Astrocyte (in vitro differentiated cells and primary cell): ENCODE results near the gene PGD. TPM values are rescaled to one million over a fixed set of nuclear protein-coding genes. Genes with fewer than 3 reads are reported as not detected.

ENCODE experiments used
- DNase-seq: peaks from one replicate; pipeline ENCODE4 v3.0.0-alpha.2; 2010; ENCODE audit warnings: low read depth
- FAIRE-seq: peaks from 2 replicates; lab custom pipeline; 2011; peaks lifted over from hg19 to GRCh38; lab: Jason Lieb, UNC
- H2AFZ ChIP-seq: 2 replicates; pipeline ENCODE4 v1.6.0; 2012; ENCODE audit warnings: low read depth, low read length, inconsistent platforms
- H3K27ac ChIP-seq: 2 replicates; pipeline ENCODE4 v1.5.1; 2011; ENCODE audit warnings: low read depth, low read length, inconsistent platforms
- H3K27me3 ChIP-seq: 2 replicates; pipeline ENCODE4 v1.6.0; 2011; ENCODE audit warnings: low read length, inconsistent platforms; ENCODE audit not compliant: insufficient read depth
- H3K36me3 ChIP-seq: 2 replicates; pipeline ENCODE4 v1.5.1; 2011; ENCODE audit warnings: low read length, inconsistent platforms; ENCODE audit not compliant: insufficient read depth
- H3K4me1 ChIP-seq: 2 replicates; pipeline ENCODE4 v1.5.1; 2011; ENCODE audit warnings: low read length, inconsistent platforms; ENCODE audit not compliant: insufficient read depth
- H3K4me2 ChIP-seq: 2 replicates; pipeline ENCODE4 v1.6.0; 2012; ENCODE audit warnings: low read length, inconsistent platforms
- H3K4me3 ChIP-seq: 2 replicates; pipeline ENCODE4 v1.5.1; 2011; ENCODE audit warnings: low read depth, mild to moderate bottlenecking, low read length, inconsistent platforms; ENCODE audit not compliant: insufficient read depth
- H3K79me2 ChIP-seq: 2 replicates; pipeline ENCODE4 v1.6.0; 2012; ENCODE audit warnings: mild to moderate bottlenecking, low read length, inconsistent platforms; ENCODE audit not compliant: insufficient read depth
- H3K9ac ChIP-seq: 2 replicates; pipeline ENCODE4 v1.6.0; 2012; ENCODE audit warnings: mild to moderate bottlenecking, low read length, inconsistent platforms
- H3K9me3 ChIP-seq: 2 replicates; pipeline ENCODE4 v1.5.1; 2012; ENCODE audit warnings: low read depth, mild to moderate bottlenecking, low read length, inconsistent platforms; ENCODE audit not compliant: insufficient read depth
- H4K20me1 ChIP-seq: 2 replicates; pipeline ENCODE4 v1.6.0; 2012; ENCODE audit warnings: low read length, inconsistent platforms; ENCODE audit not compliant: insufficient read depth
- H3K27ac Mint-ChIP-seq: one replicate; pipeline ENCODE4 v1.8.0; 2021; ENCODE audit warnings: mild to moderate bottlenecking, mixed read lengths; ENCODE audit not compliant: unreplicated experiment
- H3K27me3 Mint-ChIP-seq: one replicate; pipeline ENCODE4 v1.8.0; 2021; ENCODE audit warnings: low read depth, mixed read lengths; ENCODE audit not compliant: unreplicated experiment
- H3K36me3 Mint-ChIP-seq: one replicate; pipeline ENCODE4 v1.8.0; 2021; ENCODE audit warnings: low read depth, mixed read lengths; ENCODE audit not compliant: unreplicated experiment
- H3K4me1 Mint-ChIP-seq: one replicate; pipeline ENCODE4 v1.8.0; 2021; ENCODE audit warnings: low read depth, mixed read lengths; ENCODE audit not compliant: unreplicated experiment
- H3K4me3 Mint-ChIP-seq: one replicate; pipeline ENCODE4 v1.8.0; 2021; ENCODE audit warnings: mild to moderate bottlenecking, moderate library complexity, mixed read lengths; ENCODE audit not compliant: unreplicated experiment
- H3K9me3 Mint-ChIP-seq: one replicate; pipeline ENCODE4 v1.8.0; 2021; ENCODE audit warnings: mild to moderate bottlenecking, mixed read lengths; ENCODE audit not compliant: unreplicated experiment
- CTCF ChIP-seq: IDR thresholded peaks from 2 replicates; pipeline ENCODE4 v1.5.1; 2011; ENCODE audit warnings: low read depth, mild to moderate bottlenecking, inconsistent platforms, low read length, moderate library complexity; ENCODE audit not compliant: insufficient read depth
- EZH2 ChIP-seq: IDR thresholded peaks from 2 replicates; pipeline ENCODE4 v1.6.1; 2012; ENCODE audit warnings: mild to moderate bottlenecking, low read length, inconsistent platforms; ENCODE audit not compliant: insufficient read depth
- total RNA-seq: library from RNA; stranded (reverse); gene quantifications from 2 replicates; pipeline ENCODE4 v1.2.1, GENCODE V29; 2021

The PGD gene
- total RNA-seq, 1 donor from 2014 or later: 224 TPM

GRCh38 chr1:10449751-10450150 is 50.9 kb downstream of the PGD start, which contains the start of gene CORT:
CORT (plus strand) TSS chr1:10450031; CDS start chr1:10450224, 193 bp downstream.
- no peak within 1 kb of the TSS for H3K4me3 ChIP-seq
- H3K36me3 ChIP-seq: no peaks in the 10 kb centered on the region
- H3K9ac ChIP-seq: no peak within 1 kb of the TSS
- H3K27ac Mint-ChIP-seq: no peak within 1 kb of the TSS
- TF ChIP-seq EZH2 (no peak), CTCF (no peak)
- no peak within 1 kb of the TSS for H3K27ac ChIP-seq
- H3K4me1 Mint-ChIP-seq: peaks cover 7% of the 10 kb centered on the region
- H3K9me3 Mint-ChIP-seq: no peaks in the 10 kb centered on the region
- no peaks in the 10 kb centered on the region for H3K79me2 ChIP-seq
- no peak within 1 kb of the TSS for H2AFZ ChIP-seq
- H3K4me1 ChIP-seq: peaks cover 5% of the 10 kb centered on the region
- H3K9me3 ChIP-seq: no peaks in the 10 kb centered on the region
- no peak for DNase-seq
- H3K27me3 ChIP-seq: no peaks in the 10 kb centered on the region
- no peak for FAIRE-seq
- no peaks in the 10 kb centered on the region for H3K36me3 Mint-ChIP-seq
- H3K4me2 ChIP-seq: peak within 1 kb of the TSS; percentile 53
- H4K20me1 ChIP-seq: no peaks in the 10 kb centered on the region
- H3K4me3 Mint-ChIP-seq: no peak within 1 kb of the TSS
- no peaks in the 10 kb centered on the region for H3K27me3 Mint-ChIP-seq

- H3K4me3 Mint-ChIP-seq: no peak overlapping the region
- H3K36me3 ChIP-seq: no peaks in the 10 kb centered on the region
- no peak overlapping the region for H3K4me3 ChIP-seq
- H3K9ac ChIP-seq: no peak overlapping the region
- no peak for DNase-seq
- no peaks in the 10 kb centered on the region for H3K9me3 ChIP-seq
- no peak overlapping the region for H3K4me2 ChIP-seq
- no peak overlapping the region for H3K27ac Mint-ChIP-seq
- H3K4me1 Mint-ChIP-seq: peaks cover 7% of the 10 kb centered on the region
- H3K9me3 Mint-ChIP-seq: no peaks in the 10 kb centered on the region
- H3K27me3 ChIP-seq: no peaks in the 10 kb centered on the region
- H3K27ac ChIP-seq: no peak overlapping the region
- no peaks in the 10 kb centered on the region for H3K36me3 Mint-ChIP-seq
- no peaks in the 10 kb centered on the region for H3K27me3 Mint-ChIP-seq
- peaks cover 5% of the 10 kb centered on the region for H3K4me1 ChIP-seq
- no peaks in the 10 kb centered on the region for H3K79me2 ChIP-seq
- H4K20me1 ChIP-seq: no peaks in the 10 kb centered on the region
- no peak for FAIRE-seq
- TF ChIP-seq EZH2 (no peak), CTCF (no peak)
- no peak overlapping the region for H2AFZ ChIP-seq
Measured at GRCh38 chr1:10450156-10450814, 51.4 kb downstream of the PGD start.

- Histone ChIP-seq H3K79me2 (no peaks in the 10 kb centered on the region), H3K4me2 (peak overlapping the region; percentile 53), H3K9ac (peak overlapping the region; percentile 1), H3K4me3 (no peak overlapping the region), H3K9me3 (no peaks in the 10 kb centered on the region), H2AFZ (no peak overlapping the region), H4K20me1 (no peaks in the 10 kb centered on the region), H3K27me3 (no peaks in the 10 kb centered on the region), H3K4me1 (peaks cover 5% of the 10 kb centered on the region), H3K36me3 (no peaks in the 10 kb centered on the region), H3K27ac (no peak overlapping the region)
- Mint-ChIP-seq H3K27me3 (no peaks in the 10 kb centered on the region), H3K4me1 (peaks cover 7% of the 10 kb centered on the region), H3K27ac (no peak overlapping the region), H3K4me3 (no peak overlapping the region), H3K36me3 (no peaks in the 10 kb centered on the region), H3K9me3 (no peaks in the 10 kb centered on the region)
- no peak for TF ChIP-seq EZH2
- TF ChIP-seq CTCF: no peak
- DNase-seq (no peak), FAIRE-seq (no peak)
Measured at GRCh38 chr1:10450836-10451235, 52.0 kb downstream of the PGD start.
